ENCODE data around the gene HORMAD2. TPM values are rescaled to one million over a fixed set of nuclear protein-coding genes. Genes with fewer than 3 reads are reported as not detected.

The HORMAD2 gene
- total and polyA plus RNA-seq, 2 donors (not counting 1 experiment from before 2014, with no cell fraction given), result not detected

DNA sequence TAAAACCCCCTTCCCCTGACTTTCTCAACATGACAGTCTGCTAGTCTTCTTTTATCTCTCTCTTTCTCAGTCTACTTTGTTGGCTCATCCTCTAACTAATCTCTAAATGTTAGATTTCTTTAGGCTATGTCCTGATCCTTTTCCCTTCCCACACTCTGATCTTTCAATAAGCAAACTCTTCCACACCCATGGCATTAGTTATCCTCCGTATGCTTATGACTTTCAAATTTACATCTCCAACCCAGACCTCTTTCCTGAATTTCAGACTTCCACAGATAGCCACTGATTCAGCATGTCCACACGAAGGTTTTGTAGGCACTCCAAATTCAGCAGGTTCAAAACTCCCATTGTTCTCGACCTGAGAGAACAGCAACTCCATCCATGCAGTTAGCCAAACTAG lies 90.7 kb downstream of the HORMAD2 start:
- H3K36me3 ChIP-seq (replicated peaks in 1 of 2; ENCODE audit: control extremely low read depth in 1 of 2, control insufficient read depth in 1 of 2, extremely low read depth in 1 of 2, insufficient read depth in 2 of 2, low read length in 1 of 2), result no peaks in the 10 kb centered on the region
- Mint-ChIP-seq H3K9me3 (ENCODE audit: insufficient read depth) (no peaks in the 10 kb centered on the region), H3K4me3 (no peak overlapping the region), H3K4me1 (no peaks in the 10 kb centered on the region), H3K27me3 (peaks cover 19% of the 10 kb centered on the region), H3K27ac (no peak overlapping the region)
- TF ChIP-seq, protein P1, sequence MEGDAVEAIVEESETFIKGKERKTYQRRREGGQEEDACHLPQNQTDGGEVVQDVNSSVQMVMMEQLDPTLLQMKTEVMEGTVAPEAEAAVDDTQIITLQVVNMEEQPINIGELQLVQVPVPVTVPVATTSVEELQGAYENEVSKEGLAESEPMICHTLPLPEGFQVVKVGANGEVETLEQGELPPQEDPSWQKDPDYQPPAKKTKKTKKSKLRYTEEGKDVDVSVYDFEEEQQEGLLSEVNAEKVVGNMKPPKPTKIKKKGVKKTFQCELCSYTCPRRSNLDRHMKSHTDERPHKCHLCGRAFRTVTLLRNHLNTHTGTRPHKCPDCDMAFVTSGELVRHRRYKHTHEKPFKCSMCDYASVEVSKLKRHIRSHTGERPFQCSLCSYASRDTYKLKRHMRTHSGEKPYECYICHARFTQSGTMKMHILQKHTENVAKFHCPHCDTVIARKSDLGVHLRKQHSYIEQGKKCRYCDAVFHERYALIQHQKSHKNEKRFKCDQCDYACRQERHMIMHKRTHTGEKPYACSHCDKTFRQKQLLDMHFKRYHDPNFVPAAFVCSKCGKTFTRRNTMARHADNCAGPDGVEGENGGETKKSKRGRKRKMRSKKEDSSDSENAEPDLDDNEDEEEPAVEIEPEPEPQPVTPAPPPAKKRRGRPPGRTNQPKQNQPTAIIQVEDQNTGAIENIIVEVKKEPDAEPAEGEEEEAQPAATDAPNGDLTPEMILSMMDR (IDR thresholded peaks at IDR 0.05), result no peak
- TF ChIP-seq EZH2 (IDR thresholded peaks at IDR 0.05; ENCODE audit: borderline replicate concordance, insufficient read depth, low read depth, low read length, poor library complexity, severe bottlenecking), result no peak
- H3K4me1 ChIP-seq (ENCODE audit: control insufficient read depth in 2 of 2, insufficient read depth in 2 of 2, low read length in 2 of 2), result no peaks in the 10 kb centered on the region
- H3K27me3 ChIP-seq (replicated peaks in 1 of 4; ENCODE audit: control extremely low read depth in 1 of 4, control insufficient read depth in 3 of 4, insufficient read depth in 4 of 4, low read length in 3 of 4), result peaks cover 0 to 19% (median 7%) of the 10 kb centered on the region in 4 experiments
- no peak overlapping the region for H2AFZ ChIP-seq (ENCODE audit: insufficient read depth, low read depth, low read length, poor library complexity, severe bottlenecking)
- ATAC-seq (ENCODE audit: low read depth), result no peak
- H4K20me1 ChIP-seq (ENCODE audit: control insufficient read depth, insufficient read depth, low read length, poor library complexity, severe bottlenecking), result no peaks in the 10 kb centered on the region
- H3K9ac ChIP-seq (ENCODE audit: low read length), result no peak overlapping the region
- no peaks in the 10 kb centered on the region for H3K9me3 ChIP-seq (ENCODE audit: control extremely low read depth in 1 of 3, control insufficient read depth in 2 of 3, insufficient read depth in 1 of 3, low read length in 2 of 3)
- ChIA-PET POLR2A (no interaction called here), CTCF (no interaction called here)
- H3K4me2 ChIP-seq (replicated peaks; ENCODE audit: low read depth, low read length, poor library complexity, severe bottlenecking), result no peak overlapping the region
- H3K79me2 ChIP-seq (ENCODE audit: control insufficient read depth, insufficient read depth, low read length), result no peaks in the 10 kb centered on the region
- no peak overlapping the region for H3K4me3 ChIP-seq (ENCODE audit: control extremely low read depth in 1 of 5, extremely low read depth in 1 of 5, insufficient read depth in 1 of 5, low read depth in 2 of 5, low read length in 4 of 5)
- no peak for DNase-seq
- intact Hi-C loops (cut with micrococcal nuclease), result no loop called here
- 91% methylated on average over 3 of the region's 3 CpGs for WGBS (ENCODE audit: insufficient coverage)
- no peak overlapping the region for H3K27ac ChIP-seq (ENCODE audit: low read length in 2 of 2)

DNA sequence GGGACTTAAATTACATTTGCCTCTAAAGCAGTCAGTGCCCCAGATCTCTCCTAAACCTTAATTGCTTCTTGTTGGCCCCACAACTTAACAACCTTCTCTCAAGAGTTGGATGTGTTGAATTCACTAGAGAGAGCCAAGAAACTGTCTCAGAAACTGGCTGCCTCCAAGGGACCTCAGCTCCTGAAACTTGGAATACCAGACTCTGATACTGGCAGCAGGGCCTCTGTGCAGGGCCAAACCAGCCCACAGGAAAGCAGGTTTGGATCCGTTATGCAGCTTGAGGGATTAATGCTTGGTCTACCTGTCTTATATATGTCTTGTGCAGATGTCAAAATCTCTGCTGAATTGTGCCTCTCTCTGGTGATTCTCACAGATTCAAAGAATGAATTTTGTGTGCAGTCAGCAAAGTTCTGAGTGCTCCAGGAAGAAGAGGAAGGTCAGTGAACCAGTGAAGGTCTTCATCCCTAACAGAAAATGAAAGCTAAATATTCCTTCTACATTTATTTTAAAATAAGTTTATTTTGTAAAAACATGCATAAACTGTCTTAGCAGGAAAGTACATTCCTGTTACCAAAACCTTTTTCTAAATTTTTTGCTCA lies 95.5 kb downstream of the HORMAD2 start:
- no peak for TF ChIP-seq EZH2 (IDR thresholded peaks at IDR 0.05; ENCODE audit: borderline replicate concordance, insufficient read depth, low read depth, low read length, poor library complexity, severe bottlenecking)
- TF ChIP-seq, protein P1 (IDR thresholded peaks at IDR 0.05), result no peak
- ATAC-seq (ENCODE audit: low read depth) (no peak), DNase-seq (no peak)
- Histone ChIP-seq H3K4me2 (replicated peaks; ENCODE audit: low read depth, low read length, poor library complexity, severe bottlenecking) (no peak overlapping the region), H3K4me3 (ENCODE audit: control extremely low read depth in 1 of 5, extremely low read depth in 1 of 5, insufficient read depth in 1 of 5, low read depth in 2 of 5, low read length in 4 of 5) (no peak overlapping the region), H3K79me2 (ENCODE audit: control insufficient read depth, insufficient read depth, low read length) (no peaks in the 10 kb centered on the region), H3K36me3 (replicated peaks in 1 of 2; ENCODE audit: control extremely low read depth in 1 of 2, control insufficient read depth in 1 of 2, extremely low read depth in 1 of 2, insufficient read depth in 2 of 2, low read length in 1 of 2) (no peaks in the 10 kb centered on the region), H3K27ac (ENCODE audit: low read length in 2 of 2) (no peak overlapping the region), H4K20me1 (ENCODE audit: control insufficient read depth, insufficient read depth, low read length, poor library complexity, severe bottlenecking) (no peaks in the 10 kb centered on the region), H3K9ac (ENCODE audit: low read length) (no peak overlapping the region), H3K9me3 (ENCODE audit: control extremely low read depth in 1 of 3, control insufficient read depth in 2 of 3, insufficient read depth in 1 of 3, low read length in 2 of 3) (no peaks in the 10 kb centered on the region), H3K27me3 (replicated peaks in 1 of 4; ENCODE audit: control extremely low read depth in 1 of 4, control insufficient read depth in 3 of 4, insufficient read depth in 4 of 4, low read length in 3 of 4) (peaks cover 0 to 4% (median 0%) of the 10 kb centered on the region in 4 experiments), H2AFZ (ENCODE audit: insufficient read depth, low read depth, low read length, poor library complexity, severe bottlenecking) (no peak overlapping the region), H3K4me1 (ENCODE audit: control insufficient read depth in 2 of 2, insufficient read depth in 2 of 2, low read length in 2 of 2) (no peaks in the 10 kb centered on the region)
- Mint-ChIP-seq H3K4me3 (no peak overlapping the region), H3K4me1 (no peaks in the 10 kb centered on the region), H3K27me3 (peaks cover 9% of the 10 kb centered on the region), H3K27ac (no peak overlapping the region), H3K9me3 (ENCODE audit: insufficient read depth) (no peaks in the 10 kb centered on the region)
- POLR2A ChIA-PET, result no interaction called here
- intact Hi-C loops (cut with micrococcal nuclease), result no loop called here
- CTCF ChIA-PET, result interaction anchor here (0.8 kb wide), 1 partner anchor 105 kb away, joined by 3 read pairs; no protein-coding TSS in a partner anchor
- 78% methylated on average over 1 of the region's 1 CpG for WGBS (ENCODE audit: insufficient coverage)

Data from B cell (primary cell).